Glomerular endothelial cell (primary cell): ENCODE data around the gene CHST6. TPM values are rescaled to one million over a fixed set of nuclear protein-coding genes. Genes with fewer than 3 reads are reported as not detected.
"Not testable (repeated sequence)": the region's sequence is repeated elsewhere in the genome, so short reads cannot be mapped to it uniquely, and the experiment has no call there.

Experiments used
- DNase-seq: peaks from one replicate; pipeline ENCODE4 v3.0.0-alpha.2; 2011; ENCODE audit warnings: low read depth, low spot score; ENCODE audit errors: extremely low read depth
- total RNA-seq: library from RNA; depleted of rRNA; stranded (reverse); fragments of >200 nt; gene quantifications from 2 replicates; pipeline ENCODE4 v1.2.3, GENCODE V29; 2015

The CHST6 gene
- 0.34 and 1.5 TPM in 2 replicates for total RNA-seq

GRCh38 chr16:75495076-75495674, at the start of gene CHST6:
Gene CHST6, minus strand, starts transcription at chr16:75495441. Its CDS starts 15,613 bp downstream, at chr16:75479828.
- DNase-seq = no peak

GRCh38 chr16:75542462-75542861, 47.2 kb upstream of the CHST6 start:
- not testable (repeated sequence) for DNase-seq

GRCh38 chr16:75541236-75541635, 46.0 kb upstream of the CHST6 start:
- no peak for DNase-seq

- DNase-seq = not testable (repeated sequence)
These were observed 43.8 kb upstream of the CHST6 start for GRCh38 chr16:75538882-75539565.

- no peak for DNase-seq
These were observed 42.5 kb upstream of the CHST6 start for GRCh38 chr16:75537776-75538175.

GRCh38 chr16:75535901-75536300, 40.7 kb upstream of the CHST6 start, which contains the start of gene CHST5:
Gene CHST5, minus strand, starts transcription at chr16:75536108. Its CDS starts 5,724 bp downstream, at chr16:75530384.
- no peak for DNase-seq

- no peak for DNase-seq
These were observed 40.1 kb upstream of the CHST6 start for GRCh38 chr16:75535211-75535843.

GRCh38 chr16:75534560-75535205, 39.4 kb upstream of the CHST6 start:
- DNase-seq = no peak

GRCh38 chr16:75532791-75533190, 37.5 kb upstream of the CHST6 start:
- DNase-seq = no peak

GRCh38 chr16:75532142-75532765, 37.0 kb upstream of the CHST6 start:
- DNase-seq = no peak

GRCh38 chr16:75529959-75530358, 34.7 kb upstream of the CHST6 start:
- no peak for DNase-seq

- DNase-seq = no peak
These were observed 34.0 kb upstream of the CHST6 start for GRCh38 chr16:75529056-75529905.

GRCh38 chr16:75527825-75528299, 32.6 kb upstream of the CHST6 start:
- DNase-seq = no peak

GRCh38 chr16:75526032-75526790, 31.0 kb upstream of the CHST6 start:
- DNase-seq = no peak

GRCh38 chr16:75519175-75519574, 23.9 kb upstream of the CHST6 start:
- DNase-seq = no peak

GRCh38 chr16:75516189-75516966, 21.1 kb upstream of the CHST6 start:
- not testable (repeated sequence) for DNase-seq

GRCh38 chr16:75514296-75514695, 19.1 kb upstream of the CHST6 start:
- DNase-seq = no peak

- DNase-seq = no peak
These were observed 11.3 kb upstream of the CHST6 start for GRCh38 chr16:75506574-75506973.
